ENCODE measurements around the gene BAG3. TPM values are rescaled to one million over a fixed set of nuclear protein-coding genes. Genes with fewer than 3 reads are reported as not detected.
"Not testable (repeated sequence)": the region's sequence is repeated elsewhere in the genome, so short reads cannot be mapped to it uniquely, and the experiment has no call there.

The BAG3 gene
- total and polyA plus RNA-seq, 4 donors, result 16.8 to 44.8 (median 35.1) TPM

DNA sequence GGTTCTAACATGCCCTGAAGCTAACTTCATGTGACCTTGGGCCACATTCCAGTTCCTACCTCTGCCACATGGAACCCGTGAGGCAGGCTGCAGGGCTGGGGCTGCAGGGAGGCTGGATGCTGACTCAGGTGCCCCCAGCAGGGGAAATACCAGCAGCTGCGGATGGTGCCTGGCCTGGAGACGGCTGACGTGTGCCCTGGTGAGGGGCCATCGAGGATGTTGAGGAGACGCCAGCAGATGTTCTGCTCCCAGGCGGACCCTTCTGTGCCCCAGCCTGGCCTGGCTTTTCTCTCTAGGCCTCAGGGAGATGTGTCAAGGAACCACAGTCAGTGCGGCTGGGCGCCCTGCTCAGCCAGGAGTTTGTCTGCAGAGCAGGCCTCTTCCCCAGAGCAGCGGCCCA lies 8.8 kb downstream of the BAG3 start:
- H3K9ac ChIP-seq (ENCODE audit: insufficient read depth in 1 of 2, low read length in 2 of 2), result no peak overlapping the region
- H3K27ac ChIP-seq (ENCODE audit: low read depth in 1 of 2, low read length in 1 of 2), result peak overlapping the region in 1 of 2 donors; percentile 87
- DNase-seq (no peak), ATAC-seq (ENCODE audit: insufficient read depth, low FRiP score) (no peak)
- H3K36me3 ChIP-seq (ENCODE audit: control insufficient read depth in 4 of 4, insufficient read depth in 4 of 4, low read length in 4 of 4), result peaks cover 0 to 5% (median 3%) of the 10 kb centered on the region in 4 donors
- no peaks in the 10 kb centered on the region for H3K27me3 ChIP-seq (ENCODE audit: control insufficient read depth in 3 of 3, insufficient read depth in 3 of 3, low read length in 2 of 3)
- no peak overlapping the region for H3K4me3 ChIP-seq
- H3K4me1 ChIP-seq (ENCODE audit: control insufficient read depth in 5 of 5, insufficient read depth in 5 of 5, low read length in 5 of 5), result peaks cover 0 to 31% (median 13%) of the 10 kb centered on the region in 5 donors
- 96 to 97% methylated on average over 10 of the region's 10 CpGs for WGBS, 2 donors
- no peaks in the 10 kb centered on the region for H3K9me3 ChIP-seq (ENCODE audit: control insufficient read depth in 4 of 4, insufficient read depth in 3 of 4, low read length in 3 of 4)
- TF ChIP-seq, protein P1, sequence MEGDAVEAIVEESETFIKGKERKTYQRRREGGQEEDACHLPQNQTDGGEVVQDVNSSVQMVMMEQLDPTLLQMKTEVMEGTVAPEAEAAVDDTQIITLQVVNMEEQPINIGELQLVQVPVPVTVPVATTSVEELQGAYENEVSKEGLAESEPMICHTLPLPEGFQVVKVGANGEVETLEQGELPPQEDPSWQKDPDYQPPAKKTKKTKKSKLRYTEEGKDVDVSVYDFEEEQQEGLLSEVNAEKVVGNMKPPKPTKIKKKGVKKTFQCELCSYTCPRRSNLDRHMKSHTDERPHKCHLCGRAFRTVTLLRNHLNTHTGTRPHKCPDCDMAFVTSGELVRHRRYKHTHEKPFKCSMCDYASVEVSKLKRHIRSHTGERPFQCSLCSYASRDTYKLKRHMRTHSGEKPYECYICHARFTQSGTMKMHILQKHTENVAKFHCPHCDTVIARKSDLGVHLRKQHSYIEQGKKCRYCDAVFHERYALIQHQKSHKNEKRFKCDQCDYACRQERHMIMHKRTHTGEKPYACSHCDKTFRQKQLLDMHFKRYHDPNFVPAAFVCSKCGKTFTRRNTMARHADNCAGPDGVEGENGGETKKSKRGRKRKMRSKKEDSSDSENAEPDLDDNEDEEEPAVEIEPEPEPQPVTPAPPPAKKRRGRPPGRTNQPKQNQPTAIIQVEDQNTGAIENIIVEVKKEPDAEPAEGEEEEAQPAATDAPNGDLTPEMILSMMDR (IDR thresholded peaks at IDR 0.05; ENCODE audit: control extremely low read depth, extremely low read depth), result no peak

DNA sequence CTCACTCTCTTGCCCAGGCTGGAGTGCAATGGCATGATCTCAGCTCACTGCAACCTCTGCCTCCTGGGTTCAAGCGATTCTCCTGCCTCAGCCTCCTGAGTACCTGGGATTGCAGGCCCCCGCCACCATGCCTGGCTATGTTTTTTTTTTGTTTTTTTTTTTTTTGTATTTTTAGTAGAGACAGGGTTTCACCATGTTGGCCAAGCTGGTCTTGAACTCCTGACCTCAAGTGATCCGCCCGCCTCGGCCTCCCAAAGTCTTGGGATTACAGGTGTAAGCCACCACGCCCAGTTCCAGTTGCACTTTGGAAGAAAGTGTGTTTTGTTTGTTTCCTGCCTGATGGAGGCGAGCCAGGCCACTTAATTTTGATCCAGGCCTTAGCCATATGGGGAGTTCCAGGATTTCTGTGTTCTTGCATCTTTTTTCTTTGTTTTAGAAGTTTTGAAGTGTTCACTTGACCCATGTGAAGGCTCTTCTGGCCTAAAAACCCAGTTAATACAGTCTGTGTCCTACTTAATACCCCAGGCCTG lies 11.0 kb downstream of the BAG3 start:
- WGBS, 2 donors, result 77 to 90% methylated on average over 7 of the region's 7 CpGs
- ATAC-seq (ENCODE audit: insufficient read depth, low FRiP score), result peak; percentile 23
- H3K4me1 ChIP-seq (ENCODE audit: control insufficient read depth in 5 of 5, insufficient read depth in 5 of 5, low read length in 5 of 5), result peaks cover 0 to 29% (median 10%) of the 10 kb centered on the region in 5 donors

DNA sequence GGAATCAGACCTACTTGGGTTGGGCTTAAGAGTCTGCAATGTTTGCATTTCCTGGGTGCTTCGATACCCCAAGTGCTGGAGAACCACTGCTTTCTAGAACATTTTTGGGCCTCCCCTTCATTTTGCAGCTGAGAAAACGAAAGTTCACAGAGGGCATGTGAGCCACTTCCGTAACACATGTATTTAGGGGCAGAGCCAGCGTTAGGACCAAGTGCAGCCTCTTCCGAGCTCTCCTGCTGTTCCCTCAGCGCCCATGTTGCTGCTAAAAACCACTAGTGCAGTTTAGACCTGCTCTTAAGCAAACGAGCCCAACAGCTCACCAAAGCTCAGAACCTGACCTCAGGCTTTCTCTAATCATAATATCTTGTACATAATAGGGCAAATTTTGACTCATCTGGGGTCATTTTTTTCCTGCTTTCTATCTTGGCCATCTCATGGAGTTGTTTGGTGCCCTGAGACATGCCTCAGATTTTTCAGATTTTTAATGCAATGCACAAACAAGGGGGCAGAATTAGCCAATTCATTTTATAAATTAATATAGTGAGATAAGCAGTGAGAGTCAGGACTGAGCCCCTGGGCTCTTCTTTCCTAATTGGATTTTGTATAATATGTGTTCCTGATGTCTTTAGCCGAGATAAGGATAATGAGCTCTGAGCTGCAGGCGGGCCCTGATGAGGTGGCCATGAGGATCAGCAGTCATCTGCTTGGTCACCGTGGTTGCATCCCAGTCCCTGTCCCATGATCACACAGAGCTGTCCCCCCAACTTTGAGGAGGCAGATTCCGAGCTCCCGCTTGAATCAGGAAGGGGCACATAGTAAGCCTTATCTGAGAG lies 12.9 kb downstream of the BAG3 start:
- Histone ChIP-seq H3K27me3 (ENCODE audit: control insufficient read depth in 3 of 3, insufficient read depth in 3 of 3, low read length in 2 of 3) (no peaks in the 10 kb centered on the region), H3K9ac (ENCODE audit: insufficient read depth in 1 of 2, low read length in 2 of 2) (peak overlapping the region in 1 of 2 donors; percentile 23), H3K27ac (ENCODE audit: low read depth in 1 of 2, low read length in 1 of 2) (peak overlapping the region; percentile 55 to 69), H3K36me3 (ENCODE audit: control insufficient read depth in 4 of 4, insufficient read depth in 4 of 4, low read length in 4 of 4) (peaks cover 0 to 7% (median 0%) of the 10 kb centered on the region in 4 donors), H3K4me3 (no peak overlapping the region), H3K4me1 (ENCODE audit: control insufficient read depth in 5 of 5, insufficient read depth in 5 of 5, low read length in 5 of 5) (peaks cover 0 to 29% (median 16%) of the 10 kb centered on the region in 5 donors), H3K9me3 (ENCODE audit: control insufficient read depth in 4 of 4, insufficient read depth in 3 of 4, low read length in 3 of 4) (no peaks in the 10 kb centered on the region)
- DNase-seq, result peak in 1 of 3 donors; percentile 32
- no peak for ATAC-seq (ENCODE audit: insufficient read depth, low FRiP score)
- TF ChIP-seq, protein P1 (IDR thresholded peaks at IDR 0.05; ENCODE audit: control extremely low read depth, extremely low read depth), result no peak
- 63 to 81% methylated on average over 12 of the region's 12 CpGs for WGBS, 2 donors

More for the DNA sequence above, 11.0 kb downstream of the BAG3 start:
- H3K27me3 ChIP-seq (ENCODE audit: control insufficient read depth in 3 of 3, insufficient read depth in 3 of 3, low read length in 2 of 3); H3K9me3 ChIP-seq (ENCODE audit: control insufficient read depth in 4 of 4, insufficient read depth in 3 of 4, low read length in 3 of 4); H3K9ac ChIP-seq (ENCODE audit: insufficient read depth in 1 of 2, low read length in 2 of 2); H3K4me3 ChIP-seq; DNase-seq; H3K36me3 ChIP-seq (ENCODE audit: control insufficient read depth in 4 of 4, insufficient read depth in 4 of 4, low read length in 4 of 4): not testable (repeated sequence)
- peak overlapping the region; percentile 11 to 26 for H3K27ac ChIP-seq (ENCODE audit: low read depth in 1 of 2, low read length in 1 of 2)
